Epithelial cell of esophagus (primary cell): ENCODE data around the gene DGKQ.

Source experiments
- DNase-seq: peaks from one replicate; pipeline ENCODE4 v3.0.0; 2010; ENCODE audit warnings: low read depth
- H3K4me3 ChIP-seq: 2 replicates; pipeline ENCODE4 v1.5.1; 2011; ENCODE audit warnings: mild to moderate bottlenecking, low read length, control low read depth
- CTCF ChIP-seq: IDR thresholded peaks from 2 replicates; pipeline ENCODE4 v1.5.1; 2011; ENCODE audit warnings: low read depth, mild to moderate bottlenecking, low read length, control low read depth, inconsistent platforms; ENCODE audit not compliant: insufficient read depth; ENCODE audit errors: missing control alignments

The DGKQ gene, protein sequence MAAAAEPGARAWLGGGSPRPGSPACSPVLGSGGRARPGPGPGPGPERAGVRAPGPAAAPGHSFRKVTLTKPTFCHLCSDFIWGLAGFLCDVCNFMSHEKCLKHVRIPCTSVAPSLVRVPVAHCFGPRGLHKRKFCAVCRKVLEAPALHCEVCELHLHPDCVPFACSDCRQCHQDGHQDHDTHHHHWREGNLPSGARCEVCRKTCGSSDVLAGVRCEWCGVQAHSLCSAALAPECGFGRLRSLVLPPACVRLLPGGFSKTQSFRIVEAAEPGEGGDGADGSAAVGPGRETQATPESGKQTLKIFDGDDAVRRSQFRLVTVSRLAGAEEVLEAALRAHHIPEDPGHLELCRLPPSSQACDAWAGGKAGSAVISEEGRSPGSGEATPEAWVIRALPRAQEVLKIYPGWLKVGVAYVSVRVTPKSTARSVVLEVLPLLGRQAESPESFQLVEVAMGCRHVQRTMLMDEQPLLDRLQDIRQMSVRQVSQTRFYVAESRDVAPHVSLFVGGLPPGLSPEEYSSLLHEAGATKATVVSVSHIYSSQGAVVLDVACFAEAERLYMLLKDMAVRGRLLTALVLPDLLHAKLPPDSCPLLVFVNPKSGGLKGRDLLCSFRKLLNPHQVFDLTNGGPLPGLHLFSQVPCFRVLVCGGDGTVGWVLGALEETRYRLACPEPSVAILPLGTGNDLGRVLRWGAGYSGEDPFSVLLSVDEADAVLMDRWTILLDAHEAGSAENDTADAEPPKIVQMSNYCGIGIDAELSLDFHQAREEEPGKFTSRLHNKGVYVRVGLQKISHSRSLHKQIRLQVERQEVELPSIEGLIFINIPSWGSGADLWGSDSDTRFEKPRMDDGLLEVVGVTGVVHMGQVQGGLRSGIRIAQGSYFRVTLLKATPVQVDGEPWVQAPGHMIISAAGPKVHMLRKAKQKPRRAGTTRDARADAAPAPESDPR

GRCh38 chr4:973431-974397 is at the start of gene DGKQ:
Gene DGKQ, minus strand, starts transcription at chr4:973569. Its CDS starts 87 bp downstream, at chr4:973482.
- peak within 1 kb of the TSS; percentile 60 for H3K4me3 ChIP-seq
- TF ChIP-seq CTCF, result no peak
- DNase-seq, result peak; percentile 85

DNA sequence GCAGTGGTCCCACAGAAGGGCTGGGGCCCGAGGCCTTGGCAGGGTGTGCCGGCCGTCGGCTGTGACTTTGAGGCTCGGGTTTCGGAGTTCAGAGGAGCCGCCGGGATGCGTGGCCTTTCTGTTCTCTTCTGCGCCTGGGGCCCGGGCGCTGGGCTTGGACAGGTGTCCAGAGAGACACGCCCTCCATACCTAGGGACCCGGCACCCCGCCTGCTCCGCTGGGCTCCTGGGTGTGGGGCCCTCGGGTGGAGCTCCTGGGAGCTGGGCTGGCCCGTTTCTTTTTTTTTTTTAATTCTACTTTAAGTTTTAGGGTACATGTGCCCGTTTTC is 49.3 kb upstream of the DGKQ start:
- no peak for TF ChIP-seq CTCF
- no peak for DNase-seq
- no peak overlapping the region for H3K4me3 ChIP-seq

DNA sequence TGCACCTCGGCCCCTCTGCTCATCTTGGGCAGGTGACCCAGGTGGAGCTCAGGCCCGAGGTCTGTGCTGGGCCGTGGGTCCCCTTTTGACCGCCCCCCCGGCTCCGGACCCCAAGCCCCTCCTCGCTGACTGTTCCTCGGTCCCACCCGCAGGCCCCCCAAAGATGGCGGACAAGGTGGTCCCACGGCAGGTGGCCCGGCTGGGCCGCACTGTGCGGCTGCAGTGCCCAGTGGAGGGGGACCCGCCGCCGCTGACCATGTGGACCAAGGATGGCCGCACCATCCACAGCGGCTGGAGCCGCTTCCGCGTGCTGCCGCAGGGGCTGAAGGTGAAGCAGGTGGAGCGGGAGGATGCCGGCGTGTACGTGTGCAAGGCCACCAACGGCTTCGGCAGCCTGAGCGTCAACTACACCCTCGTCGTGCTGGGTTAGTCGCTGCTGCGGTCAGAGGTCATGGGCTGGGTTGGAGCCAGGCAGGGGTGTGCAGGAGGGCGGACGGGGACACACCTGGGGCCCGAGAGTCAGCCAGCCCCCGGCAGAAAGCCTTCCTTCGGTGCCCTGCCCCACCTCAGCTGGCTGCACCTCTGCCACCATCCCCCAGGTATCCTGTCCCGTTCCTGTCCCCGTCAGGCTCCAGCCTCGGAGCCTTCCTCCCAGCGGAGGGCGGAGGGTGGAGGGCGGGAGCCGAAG is 48.8 kb upstream of the DGKQ start:
- no peak for DNase-seq
- no peak overlapping the region for H3K4me3 ChIP-seq
- TF ChIP-seq CTCF, result no peak

DNA sequence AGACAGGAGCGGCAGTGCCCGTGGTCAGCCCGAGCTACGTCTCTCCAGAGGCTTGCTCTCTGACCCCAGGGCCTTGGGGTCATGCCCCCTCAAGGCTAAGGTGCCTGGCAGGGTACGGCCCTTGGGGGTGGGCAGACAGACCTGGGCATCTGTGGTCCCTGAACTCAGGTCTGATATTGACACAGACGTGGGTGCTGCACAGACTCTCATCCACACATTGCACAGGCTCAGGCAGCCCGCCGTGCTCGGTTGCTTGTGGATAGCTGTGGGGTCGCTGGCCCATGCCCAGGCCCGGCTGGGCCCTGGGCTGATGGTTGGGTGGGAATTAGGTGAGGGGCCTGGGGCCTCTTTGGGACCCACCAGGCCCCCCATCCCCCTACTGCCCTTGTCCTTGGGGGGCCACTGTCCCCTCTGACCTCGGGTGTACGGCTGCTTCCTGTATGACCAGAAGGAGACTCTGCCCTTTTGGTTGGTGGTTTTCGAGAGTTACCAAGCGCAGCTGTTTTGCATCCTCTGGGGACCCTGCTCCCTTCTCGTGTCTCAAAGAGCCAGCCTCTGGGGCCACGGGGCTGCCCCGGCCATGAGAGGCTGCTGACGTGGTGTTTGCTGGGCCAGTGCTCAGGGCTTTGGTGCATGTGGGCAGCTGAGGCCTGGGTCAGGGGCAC is 48.1 kb upstream of the DGKQ start:
- DNase-seq, result no peak
- H3K4me3 ChIP-seq, result no peak overlapping the region
- no peak for TF ChIP-seq CTCF

GRCh38 chr4:1019729-1020470 is 46.5 kb upstream of the DGKQ start:
- TF ChIP-seq CTCF, result no peak
- DNase-seq, result no peak
- H3K4me3 ChIP-seq, result no peak overlapping the region
